ENCODE results near the gene IGSF21.

DNA sequence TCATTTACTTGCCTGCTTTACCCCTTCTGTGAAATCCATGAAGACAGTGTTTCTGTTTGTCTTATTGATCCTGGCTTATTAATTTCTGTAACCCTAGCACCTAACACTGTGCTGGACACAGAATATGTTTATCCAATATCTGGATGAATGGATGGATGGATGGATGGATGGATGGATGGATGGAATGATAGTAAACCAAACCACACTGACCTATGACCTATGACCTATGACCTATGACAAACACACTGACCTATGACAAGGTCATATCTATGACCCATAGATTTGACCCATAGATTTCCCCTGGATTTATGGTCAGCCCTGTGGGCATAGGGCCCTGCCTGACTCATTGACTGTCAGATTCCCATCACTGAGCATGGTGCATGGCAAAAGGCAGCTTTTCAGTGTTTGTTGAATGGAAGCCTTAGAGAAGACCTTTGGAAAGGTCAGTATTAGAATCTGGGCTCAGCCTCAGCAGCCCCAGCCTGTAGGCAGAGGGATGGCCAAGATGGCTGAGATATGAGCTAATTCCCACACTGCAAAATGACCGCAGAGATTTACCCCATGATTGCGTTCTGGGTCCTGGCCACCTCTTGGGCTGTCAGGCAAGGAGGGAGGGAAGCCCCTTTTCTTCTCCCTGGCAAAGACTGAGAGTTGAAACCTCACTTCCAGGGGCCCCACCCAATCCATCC is 24.6 kb downstream of the IGSF21 start:
- TF ChIP-seq POLR2A (IDR thresholded peaks at IDR 0.05; ENCODE audit: low read depth, low read length) (no peak), EZH2 (IDR thresholded peaks at IDR 0.05; ENCODE audit: borderline replicate concordance, low read depth, low read length, severe bottlenecking) (no peak), POLR2AphosphoS5 (IDR thresholded peaks at IDR 0.05; ENCODE audit: insufficient read depth, low read depth, low read length) (no peak), MYC (IDR thresholded peaks at IDR 0.05; ENCODE audit: low read depth, low read length) (no peak)
- TF ChIP-seq, protein P1, sequence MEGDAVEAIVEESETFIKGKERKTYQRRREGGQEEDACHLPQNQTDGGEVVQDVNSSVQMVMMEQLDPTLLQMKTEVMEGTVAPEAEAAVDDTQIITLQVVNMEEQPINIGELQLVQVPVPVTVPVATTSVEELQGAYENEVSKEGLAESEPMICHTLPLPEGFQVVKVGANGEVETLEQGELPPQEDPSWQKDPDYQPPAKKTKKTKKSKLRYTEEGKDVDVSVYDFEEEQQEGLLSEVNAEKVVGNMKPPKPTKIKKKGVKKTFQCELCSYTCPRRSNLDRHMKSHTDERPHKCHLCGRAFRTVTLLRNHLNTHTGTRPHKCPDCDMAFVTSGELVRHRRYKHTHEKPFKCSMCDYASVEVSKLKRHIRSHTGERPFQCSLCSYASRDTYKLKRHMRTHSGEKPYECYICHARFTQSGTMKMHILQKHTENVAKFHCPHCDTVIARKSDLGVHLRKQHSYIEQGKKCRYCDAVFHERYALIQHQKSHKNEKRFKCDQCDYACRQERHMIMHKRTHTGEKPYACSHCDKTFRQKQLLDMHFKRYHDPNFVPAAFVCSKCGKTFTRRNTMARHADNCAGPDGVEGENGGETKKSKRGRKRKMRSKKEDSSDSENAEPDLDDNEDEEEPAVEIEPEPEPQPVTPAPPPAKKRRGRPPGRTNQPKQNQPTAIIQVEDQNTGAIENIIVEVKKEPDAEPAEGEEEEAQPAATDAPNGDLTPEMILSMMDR (IDR thresholded peaks at IDR 0.05; ENCODE audit: extremely low read depth in 1 of 2, insufficient read depth in 1 of 2, low read depth in 1 of 2, low read length in 2 of 2), result no peak
- TF ChIP-seq, protein P2, sequence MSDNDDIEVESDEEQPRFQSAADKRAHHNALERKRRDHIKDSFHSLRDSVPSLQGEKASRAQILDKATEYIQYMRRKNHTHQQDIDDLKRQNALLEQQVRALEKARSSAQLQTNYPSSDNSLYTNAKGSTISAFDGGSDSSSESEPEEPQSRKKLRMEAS (IDR thresholded peaks at IDR 0.05; ENCODE audit: insufficient read depth, insufficient read length), result no peak
